HL-60 (cell line): ENCODE results near the gene MYO3B.

Experiments used
- DNase-seq, 2 experiments: peaks; one replicate each; pipeline ENCODE4 v3.0.0-alpha.2; 2010 to 2020; ENCODE audit warnings: low read depth in 1 of 2, low spot score in 1 of 2
- H3K27ac ChIP-seq: fragments of 250-450 bp; sonication (Bioruptor Pico); replicated peaks from 2 replicates; pipeline ENCODE4 v1.5.1; 2020; ENCODE audit warnings: mild to moderate bottlenecking, moderate library complexity
- H3K27me3 ChIP-seq: fragments of 250-450 bp; sonication (Bioruptor Pico); 2 replicates; pipeline ENCODE4 v1.5.1; 2021; ENCODE audit warnings: mild to moderate bottlenecking, moderate library complexity; ENCODE audit not compliant: insufficient read depth, poor library complexity, severe bottlenecking
- H3K4me3 ChIP-seq: replicated peaks from 2 replicates; pipeline ENCODE4 v1.5.1; 2011; ENCODE audit warnings: mild to moderate bottlenecking, control low read depth, low read length; ENCODE audit not compliant: insufficient read depth
- CTCF ChIP-seq: IDR thresholded peaks from one replicate; pipeline ENCODE4 v1.5.1; 2011; ENCODE audit warnings: low read length, control low read depth, inconsistent platforms; ENCODE audit not compliant: insufficient read depth
- GABPA ChIP-seq: IDR thresholded peaks from 2 replicates; pipeline ENCODE4 v1.6.1; 2012; ENCODE audit warnings: low read depth
- POLR2AphosphoS5 ChIP-seq: IDR thresholded peaks from 2 replicates; pipeline ENCODE4 v1.6.1; 2012; ENCODE audit warnings: low read depth
- REST ChIP-seq: IDR thresholded peaks from 2 replicates; pipeline ENCODE4 v1.6.1; 2012; ENCODE audit warnings: low read depth; ENCODE audit not compliant: insufficient replicate concordance
- SPI1 ChIP-seq: IDR thresholded peaks from 2 replicates; pipeline ENCODE4 v1.6.1; 2012; ENCODE audit warnings: low read depth, mild to moderate bottlenecking, borderline replicate concordance

Gene MYO3B

GRCh38 chr2:170481201-170481600 lies 303.3 kb downstream of the MYO3B start:
- no peak overlapping the region for H3K27ac ChIP-seq
- no peak for TF ChIP-seq CTCF
- TF ChIP-seq SPI1: no peak
- TF ChIP-seq REST: no peak
- TF ChIP-seq GABPA: no peak
- TF ChIP-seq POLR2AphosphoS5: no peak
- no peak overlapping the region for H3K4me3 ChIP-seq
- no peaks in the 10 kb centered on the region for H3K27me3 ChIP-seq
- no peak for DNase-seq

- H3K4me3 ChIP-seq: no peak overlapping the region
- H3K27me3 ChIP-seq: no peaks in the 10 kb centered on the region
- DNase-seq: no peak
- H3K27ac ChIP-seq: no peak overlapping the region
- TF ChIP-seq REST (no peak), CTCF (no peak), POLR2AphosphoS5 (no peak), GABPA (no peak), SPI1 (no peak)
Measured at GRCh38 chr2:170484552-170484951, 306.6 kb downstream of the MYO3B start.

- no peak for DNase-seq
- Histone ChIP-seq H3K27me3 (no peaks in the 10 kb centered on the region), H3K4me3 (no peak overlapping the region), H3K27ac (no peak overlapping the region)
- TF ChIP-seq GABPA: no peak
- no peak for TF ChIP-seq POLR2AphosphoS5
- no peak for TF ChIP-seq REST
- TF ChIP-seq SPI1: no peak
- TF ChIP-seq CTCF: no peak
Measured at GRCh38 chr2:170485254-170486026, 307.5 kb downstream of the MYO3B start.
